Measurements from ENCODE around the gene PIK3CG.

DNA sequence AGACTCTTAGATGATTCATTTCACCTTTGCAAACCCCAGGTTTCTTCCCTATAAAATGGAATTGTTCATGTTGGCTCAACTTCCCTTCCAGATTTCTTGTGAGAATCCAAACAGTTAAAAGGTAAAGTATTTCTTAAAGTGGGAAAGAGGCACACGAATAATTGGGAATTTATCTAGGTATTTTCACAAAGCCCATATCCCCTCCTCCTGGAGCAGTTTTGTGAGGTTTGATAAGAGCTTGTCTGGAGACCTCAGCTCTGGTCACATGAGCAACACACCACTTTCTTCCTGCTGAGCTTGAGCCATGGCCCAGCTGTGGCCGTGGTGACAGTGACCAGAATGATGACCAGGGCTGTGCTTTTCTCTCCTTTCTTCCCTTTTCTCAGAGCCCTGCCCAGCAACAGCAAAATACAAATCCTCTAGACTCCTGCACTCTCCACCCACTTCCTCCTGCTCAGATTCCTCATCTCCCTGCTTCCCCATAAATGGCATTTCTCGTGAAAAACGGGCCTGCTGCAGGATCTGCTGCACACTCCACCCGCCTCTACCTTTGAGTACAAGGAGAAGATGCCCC lies 87.7 kb downstream of the PIK3CG start:
- TF ChIP-seq RAD21 (conservative IDR thresholded peaks at IDR 0.05 in 1 of 2, IDR thresholded peaks at IDR 0.05 in 1 of 2) (no peak), KDM1A (IDR thresholded peaks at IDR 0.05; ENCODE audit: low read depth) (no peak), POLR2A (IDR thresholded peaks at IDR 0.05; ENCODE audit: low read length) (no peak), CHD2 (IDR thresholded peaks at IDR 0.05; ENCODE audit: low read length, partially characterized antibody) (no peak), JUNB (IDR thresholded peaks at IDR 0.05) (no peak), EP300 (IDR thresholded peaks at IDR 0.05) (no peak)
- TF ChIP-seq, protein P1, sequence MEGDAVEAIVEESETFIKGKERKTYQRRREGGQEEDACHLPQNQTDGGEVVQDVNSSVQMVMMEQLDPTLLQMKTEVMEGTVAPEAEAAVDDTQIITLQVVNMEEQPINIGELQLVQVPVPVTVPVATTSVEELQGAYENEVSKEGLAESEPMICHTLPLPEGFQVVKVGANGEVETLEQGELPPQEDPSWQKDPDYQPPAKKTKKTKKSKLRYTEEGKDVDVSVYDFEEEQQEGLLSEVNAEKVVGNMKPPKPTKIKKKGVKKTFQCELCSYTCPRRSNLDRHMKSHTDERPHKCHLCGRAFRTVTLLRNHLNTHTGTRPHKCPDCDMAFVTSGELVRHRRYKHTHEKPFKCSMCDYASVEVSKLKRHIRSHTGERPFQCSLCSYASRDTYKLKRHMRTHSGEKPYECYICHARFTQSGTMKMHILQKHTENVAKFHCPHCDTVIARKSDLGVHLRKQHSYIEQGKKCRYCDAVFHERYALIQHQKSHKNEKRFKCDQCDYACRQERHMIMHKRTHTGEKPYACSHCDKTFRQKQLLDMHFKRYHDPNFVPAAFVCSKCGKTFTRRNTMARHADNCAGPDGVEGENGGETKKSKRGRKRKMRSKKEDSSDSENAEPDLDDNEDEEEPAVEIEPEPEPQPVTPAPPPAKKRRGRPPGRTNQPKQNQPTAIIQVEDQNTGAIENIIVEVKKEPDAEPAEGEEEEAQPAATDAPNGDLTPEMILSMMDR (IDR thresholded peaks at IDR 0.05): no peak

Data from A549 (cell line).